Fibroblast of lung (primary cell): ENCODE measurements around the gene GALR2.

ENCODE experiments used
- CTCF ChIP-seq, 2 donors: IDR thresholded peaks in 1 of 2; conservative IDR thresholded peaks in 1 of 2; 1 replicate in 1 of 2; 2 replicates in 1 of 2; pipeline ENCODE4 v1.5.1; 2011 to 2012; ENCODE audit warnings: low read length in 2 of 2, control low read depth in 1 of 2, inconsistent platforms in 1 of 2, low read depth in 1 of 2, mild to moderate bottlenecking in 1 of 2
- EZH2 ChIP-seq: IDR thresholded peaks from 2 replicates; pipeline ENCODE4 v1.5.1; 2012; ENCODE audit warnings: low read length, control low read depth, mild to moderate bottlenecking; ENCODE audit errors: missing control alignments

- no peak for TF ChIP-seq CTCF (conservative IDR thresholded peaks at IDR 0.05 in 1 of 2, IDR thresholded peaks at IDR 0.05 in 1 of 2; ENCODE audit: low read depth in 1 of 2, low read length in 2 of 2)
- no peak for TF ChIP-seq EZH2
Measured at GRCh38 chr17:76102944-76103273, 28.3 kb downstream of the GALR2 start.
